Stimulated activated CD8-positive, alpha-beta memory T cell treated with anti-CD3 and anti-CD28 coated beads, Interleukin-2, amount 100 ng/mL, for 48 hours (primary cell): Measurements from ENCODE around the gene SBF2.

ENCODE experiments used
- DNase-seq, 2 donors: peaks; one replicate each; pipeline ENCODE4 v3.0.0-alpha.2; 2020; ENCODE audit warnings: low read depth in 2 of 2

Gene SBF2

DNA sequence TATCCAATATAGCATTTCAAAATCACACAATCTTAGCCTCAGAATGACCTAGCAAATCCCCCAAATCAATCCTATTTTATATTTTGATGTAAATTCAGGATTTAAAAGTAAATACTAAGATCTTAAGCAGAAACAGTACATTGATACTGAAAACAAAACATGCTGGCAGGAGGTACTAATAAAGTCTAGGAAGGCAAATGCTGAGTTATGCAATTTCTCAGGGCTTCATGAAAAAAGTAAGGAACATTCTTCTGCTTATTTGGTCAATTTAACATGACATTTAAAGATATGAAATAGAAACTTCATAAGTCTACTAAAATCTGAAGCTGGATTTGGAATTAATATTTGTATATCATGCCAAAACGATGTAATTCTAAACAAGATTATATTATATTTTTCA, 476.8 kb downstream of the SBF2 start:
- no peak for DNase-seq

DNA sequence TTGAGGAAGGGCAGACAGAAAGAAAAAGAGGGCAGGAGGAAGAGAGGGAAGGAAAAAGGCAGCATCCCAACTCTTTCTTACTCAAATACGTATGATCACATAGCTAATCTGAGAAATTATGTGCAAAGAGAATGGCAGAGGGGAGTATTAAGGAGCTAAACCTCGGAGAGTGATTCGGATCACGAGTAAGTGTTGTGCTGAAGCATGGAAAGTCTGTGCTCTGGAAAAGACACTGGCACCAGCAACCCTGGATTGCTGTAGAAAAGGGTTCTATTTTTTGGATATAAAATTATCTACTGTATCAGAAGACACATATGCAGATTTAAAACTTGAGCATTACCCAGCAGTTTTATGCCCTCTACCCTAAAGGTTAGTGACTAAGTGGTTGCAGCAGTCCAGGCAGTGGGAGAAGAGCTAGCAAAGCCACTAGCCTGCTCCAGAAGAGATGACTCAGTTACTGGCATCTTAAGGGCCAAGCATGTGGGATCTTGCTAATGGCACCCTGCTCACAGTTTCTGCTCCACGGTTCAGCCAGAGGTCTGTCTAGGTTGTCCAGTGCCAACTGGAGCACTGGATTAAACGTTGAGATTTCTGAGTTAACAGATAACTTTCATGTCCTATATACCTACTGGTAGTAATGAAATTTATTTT, 478.4 kb downstream of the SBF2 start:
- no peak for DNase-seq

DNA sequence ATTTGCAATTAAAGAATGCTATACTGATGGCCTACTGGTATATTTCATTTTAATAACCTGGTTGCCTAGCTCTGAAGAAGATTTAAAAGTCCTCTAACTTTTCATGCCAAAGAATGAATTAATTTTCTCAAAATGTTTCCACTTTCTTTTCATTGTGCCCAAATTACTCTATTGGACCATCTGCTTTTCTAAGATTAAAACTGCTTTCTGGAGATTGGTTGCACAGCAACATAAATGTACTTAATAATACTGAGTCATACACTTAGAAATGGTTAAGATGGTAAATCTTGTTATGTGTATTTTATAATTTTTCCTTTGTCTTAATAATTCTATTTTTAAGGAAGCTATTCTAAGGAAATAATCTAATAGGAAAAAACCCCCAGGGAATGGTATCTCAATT, 479.9 kb downstream of the SBF2 start:
- DNase-seq: no peak

DNA sequence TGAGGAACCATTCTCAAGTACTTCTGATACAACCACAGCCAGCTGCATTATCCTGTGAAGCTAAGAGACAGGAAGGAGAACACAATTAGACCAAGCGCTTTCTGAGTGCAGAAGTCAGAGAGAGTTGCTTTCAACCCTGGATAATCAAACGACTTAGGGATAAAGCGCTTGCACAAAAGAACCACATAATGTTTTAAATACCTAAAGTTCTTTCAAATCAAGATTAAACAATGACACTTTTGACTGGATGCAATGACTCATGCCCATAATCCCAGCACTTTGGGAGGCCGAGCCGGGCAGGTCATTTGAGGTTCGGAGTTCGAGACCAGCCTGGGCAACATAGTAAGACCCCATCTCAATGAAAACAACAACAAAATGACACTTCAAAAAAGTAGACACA, 485.1 kb downstream of the SBF2 start:
- DNase-seq: no peak

DNA sequence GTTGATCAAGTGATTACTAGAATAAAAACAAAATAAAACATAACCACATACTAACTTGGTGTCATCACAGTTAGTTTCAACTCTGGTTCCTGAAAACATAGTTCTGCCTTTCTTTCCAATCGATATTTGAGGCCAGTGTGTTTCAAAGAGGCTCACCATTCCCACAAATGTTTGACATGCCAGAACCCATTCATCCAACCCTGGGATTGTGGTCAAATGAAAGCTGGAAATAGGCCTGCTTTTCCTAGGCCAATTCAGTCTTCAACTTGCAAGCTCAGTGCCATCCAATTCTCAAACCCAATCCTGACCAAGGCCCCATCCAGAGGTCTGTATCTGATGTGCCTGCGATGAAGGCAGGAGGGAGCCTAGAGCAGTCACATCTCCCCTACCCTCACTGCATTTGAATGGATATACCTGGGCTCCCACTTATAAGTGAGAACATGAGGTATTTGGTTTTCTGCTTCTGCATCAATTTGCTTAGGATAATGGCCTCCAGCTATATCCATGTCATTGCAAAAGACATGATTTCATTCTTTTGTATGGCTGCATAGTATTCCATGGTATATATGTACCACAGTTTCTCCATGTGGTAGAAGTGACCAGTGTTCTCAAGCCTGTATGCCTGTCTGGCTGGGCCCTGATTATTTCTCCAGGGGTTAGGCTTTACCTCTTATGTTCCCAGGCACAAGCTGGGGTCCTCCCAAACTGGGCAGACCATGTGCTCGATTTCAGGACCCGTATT, 486.9 kb downstream of the SBF2 start:
- DNase-seq: no peak

DNA sequence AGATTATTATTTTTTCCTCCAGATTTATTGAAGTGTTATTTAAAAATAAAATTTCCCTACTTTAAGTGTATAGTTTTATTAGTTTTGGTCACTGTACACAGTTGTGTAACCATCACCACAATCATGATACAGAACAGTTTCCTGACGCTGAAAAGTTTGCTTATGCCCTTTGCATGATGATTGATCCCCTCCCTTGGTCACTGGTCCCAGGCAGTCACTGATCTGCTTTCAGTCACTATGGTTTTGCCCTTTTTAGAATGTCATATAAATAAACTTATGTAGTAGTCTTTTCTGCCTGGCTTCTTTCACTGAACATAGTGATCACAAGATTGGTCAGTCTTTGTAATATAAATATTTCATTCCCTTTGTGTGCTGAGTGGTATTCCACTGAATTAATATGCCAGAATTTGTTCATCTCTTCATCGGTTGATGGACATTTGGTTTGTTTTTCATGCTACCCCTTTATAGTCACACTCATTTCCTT, 489.6 kb downstream of the SBF2 start:
- DNase-seq: no peak

DNA sequence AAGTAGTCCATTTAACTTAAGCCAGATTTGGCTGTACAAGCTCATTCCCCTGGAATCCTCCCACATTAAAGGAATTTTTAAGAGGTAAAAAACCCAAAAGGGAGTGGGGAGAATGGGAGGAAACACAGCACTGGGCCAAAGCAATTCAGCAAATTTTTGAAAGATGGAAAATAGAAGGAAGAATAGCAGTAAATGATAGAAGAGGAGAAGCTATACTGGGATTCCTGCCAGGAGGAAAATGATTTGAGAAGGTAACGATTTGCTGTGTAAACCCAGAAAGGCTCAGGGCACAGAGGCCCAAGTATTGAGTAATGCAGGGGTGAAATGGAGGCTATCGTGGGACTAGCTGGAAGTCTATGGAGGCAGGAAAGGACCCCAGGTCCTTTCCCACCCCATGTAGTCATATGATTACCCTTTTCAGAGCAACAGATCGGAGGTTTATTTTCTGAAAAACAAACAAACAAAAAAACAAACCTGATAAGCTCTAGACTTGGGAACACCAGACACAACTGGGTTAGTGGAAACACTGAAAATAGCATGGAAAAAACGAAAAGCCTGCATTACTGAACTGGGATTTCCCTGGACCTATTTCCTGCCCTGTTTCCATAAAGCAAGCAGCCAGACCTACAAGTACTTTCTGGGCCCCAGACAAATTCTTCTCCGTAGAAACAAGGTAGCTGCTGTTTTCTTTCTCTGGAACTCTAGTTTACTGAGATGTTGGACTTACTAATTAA, 490.2 kb downstream of the SBF2 start:
- no peak for DNase-seq

DNA sequence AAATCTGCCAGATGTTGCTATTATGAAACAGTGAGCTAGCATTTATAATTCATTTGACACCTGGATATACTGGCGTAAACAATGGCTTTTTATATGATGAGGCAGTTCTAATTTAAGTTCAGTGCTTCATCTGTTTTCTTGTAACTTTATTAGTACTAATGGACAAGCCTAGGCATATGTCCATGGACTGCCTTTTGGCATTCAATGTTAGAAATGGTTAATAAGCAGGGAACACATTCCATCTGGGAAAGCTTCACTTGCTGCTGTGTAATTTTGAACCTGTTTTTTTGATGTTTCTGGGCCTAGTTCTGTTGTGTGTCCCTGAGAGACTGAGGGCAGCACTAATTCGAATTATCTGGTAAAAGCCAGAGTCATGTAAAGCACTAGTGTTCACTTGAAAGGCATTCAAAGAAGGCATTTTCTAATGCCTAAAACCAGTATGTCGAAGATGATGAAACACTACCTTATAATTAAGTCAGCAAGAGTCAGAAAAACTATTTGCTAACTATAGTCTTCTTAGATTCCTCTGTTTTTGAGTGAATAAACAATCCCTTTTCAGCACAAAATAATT, 491.6 kb downstream of the SBF2 start:
- DNase-seq: no peak

DNA sequence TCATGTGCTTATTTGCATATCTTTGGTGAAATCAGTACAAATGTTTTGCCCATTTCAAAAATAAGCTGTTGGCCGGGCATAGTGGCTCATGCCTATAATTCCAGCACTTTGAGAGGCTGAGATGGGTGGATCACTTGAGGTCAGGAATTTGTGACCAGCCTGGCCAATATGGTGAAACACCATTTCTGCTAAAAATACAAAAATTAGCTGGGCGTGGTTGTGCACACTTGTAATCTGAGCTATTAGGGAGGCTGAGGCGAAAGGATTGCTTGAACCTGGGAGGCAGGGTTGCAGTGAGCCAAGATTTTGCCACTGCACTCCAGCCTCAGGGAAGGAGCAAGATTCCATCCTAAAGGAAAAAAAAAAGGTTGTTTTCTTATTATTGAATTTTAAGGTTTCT, 494.1 kb downstream of the SBF2 start:
- DNase-seq: no peak

DNA sequence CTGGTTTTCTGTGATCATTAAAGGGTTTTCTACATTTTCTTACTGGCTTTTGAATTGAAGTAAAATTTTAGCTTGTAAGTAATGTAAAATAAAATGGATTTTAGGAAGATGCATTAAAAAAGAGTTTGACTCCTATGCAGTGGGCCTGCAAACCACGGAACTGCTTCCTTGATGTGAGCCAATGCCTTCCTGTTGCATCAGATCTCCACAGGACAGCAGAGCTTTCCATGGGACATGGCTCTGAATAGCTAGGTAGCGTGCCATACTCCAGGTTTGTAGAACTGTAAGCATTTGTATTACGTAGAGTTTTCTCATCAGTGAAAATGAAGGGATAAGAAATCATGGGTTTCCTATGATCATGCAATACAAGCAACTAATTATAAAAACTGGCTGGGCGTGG, 496.7 kb downstream of the SBF2 start:
- no peak for DNase-seq

DNA sequence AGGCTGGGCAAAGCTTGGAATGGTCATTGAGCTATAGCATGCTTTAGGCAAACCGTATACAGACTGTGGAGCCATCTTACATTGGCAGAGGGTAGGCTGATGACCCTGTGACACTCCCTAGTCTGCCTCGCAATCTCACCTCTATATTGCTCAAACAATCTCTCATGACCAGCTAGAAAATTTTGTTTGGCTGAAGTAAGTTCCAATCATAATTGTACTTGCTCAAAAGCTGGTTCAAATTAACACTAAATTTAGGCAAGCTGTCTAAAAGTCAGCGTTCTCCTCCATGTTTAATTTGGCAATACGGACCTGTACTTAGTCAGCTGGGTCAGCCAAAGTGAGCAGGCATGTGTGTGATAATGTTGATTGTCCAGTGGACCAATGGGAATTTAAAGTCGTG, 497.2 kb downstream of the SBF2 start:
- no peak for DNase-seq

DNA sequence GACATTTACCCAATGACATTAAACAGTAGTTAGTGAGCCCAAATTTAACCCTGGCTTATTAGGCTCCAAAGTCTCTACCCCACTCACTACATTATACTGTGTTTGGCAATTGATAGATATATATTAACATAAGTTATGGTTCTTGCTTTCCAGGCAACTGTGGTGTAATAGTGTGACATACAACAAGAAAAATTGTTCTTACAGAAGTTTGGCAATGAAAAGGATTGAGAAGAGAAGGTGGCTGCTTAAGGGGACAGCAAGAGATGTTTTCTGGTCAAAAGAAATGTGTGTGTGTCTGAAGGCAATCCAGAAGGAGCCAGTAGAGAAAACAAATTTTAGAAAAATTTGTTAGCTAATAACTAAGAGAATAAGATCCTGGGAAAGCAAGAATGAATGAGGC, 497.8 kb downstream of the SBF2 start:
- DNase-seq: no peak

DNA sequence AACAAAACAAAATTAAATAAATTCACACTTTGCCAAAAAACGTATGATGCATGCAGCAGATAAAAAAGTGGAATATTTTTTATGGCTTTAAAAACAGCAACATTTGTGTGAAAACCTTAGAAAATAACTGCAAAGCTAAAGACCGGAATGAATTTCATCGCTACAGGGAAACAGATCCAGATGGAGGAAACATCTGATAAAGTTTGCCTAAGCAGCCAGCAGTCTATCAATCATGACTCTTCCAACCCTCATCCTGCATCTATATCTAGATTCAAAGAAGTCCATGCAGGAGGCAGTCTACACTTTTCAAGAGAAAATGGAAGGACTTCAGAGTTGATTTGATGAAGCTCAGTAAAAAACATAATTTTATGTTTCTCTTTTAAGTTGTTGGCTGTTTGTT, 503.3 kb downstream of the SBF2 start:
- DNase-seq: no peak

DNA sequence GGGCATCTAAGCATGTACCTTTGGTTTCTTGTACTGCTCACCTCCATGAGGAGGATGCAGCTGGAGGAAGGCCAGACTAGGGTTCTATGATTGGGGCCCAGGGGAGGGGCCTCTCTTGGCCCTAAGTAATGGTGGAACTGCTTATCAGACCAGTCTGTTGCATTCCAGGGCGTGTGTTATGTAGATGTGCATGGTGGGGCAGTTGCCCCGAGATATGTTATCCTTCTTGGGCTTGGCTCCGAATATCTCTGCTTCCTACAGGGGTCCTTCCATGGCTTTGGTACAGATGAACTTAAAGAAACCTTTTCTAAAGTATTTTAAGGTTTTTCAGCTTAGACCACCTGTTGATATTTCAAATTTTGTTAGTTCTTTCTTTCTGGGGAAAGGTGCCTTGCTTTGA, 504.1 kb downstream of the SBF2 start:
- no peak for DNase-seq

DNA sequence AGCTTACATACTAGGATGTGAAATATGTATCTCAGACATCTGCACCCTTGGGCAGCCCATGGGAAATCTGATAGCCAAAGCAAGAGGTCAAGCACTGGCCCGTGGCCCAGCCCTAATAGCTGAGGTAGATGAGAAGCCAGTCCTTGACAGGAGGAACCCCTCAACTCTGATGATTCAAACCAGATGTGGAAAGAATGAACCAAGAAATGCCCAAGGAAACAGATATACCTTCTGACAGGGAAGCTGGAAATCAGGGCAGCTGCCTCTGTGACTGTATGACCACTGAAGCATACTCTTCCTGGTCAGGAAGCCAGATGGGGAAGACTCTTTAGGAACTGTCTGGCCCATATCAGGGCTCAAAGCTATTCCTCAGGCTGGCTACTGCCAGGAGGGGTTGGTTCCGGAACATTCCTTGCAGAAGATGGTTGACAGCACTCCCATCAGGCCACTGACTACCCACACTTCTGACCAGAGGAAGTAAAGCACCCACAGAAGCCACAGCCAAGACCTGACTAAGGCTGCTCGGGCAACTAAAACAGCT, 506.0 kb downstream of the SBF2 start:
- DNase-seq: no peak

DNA sequence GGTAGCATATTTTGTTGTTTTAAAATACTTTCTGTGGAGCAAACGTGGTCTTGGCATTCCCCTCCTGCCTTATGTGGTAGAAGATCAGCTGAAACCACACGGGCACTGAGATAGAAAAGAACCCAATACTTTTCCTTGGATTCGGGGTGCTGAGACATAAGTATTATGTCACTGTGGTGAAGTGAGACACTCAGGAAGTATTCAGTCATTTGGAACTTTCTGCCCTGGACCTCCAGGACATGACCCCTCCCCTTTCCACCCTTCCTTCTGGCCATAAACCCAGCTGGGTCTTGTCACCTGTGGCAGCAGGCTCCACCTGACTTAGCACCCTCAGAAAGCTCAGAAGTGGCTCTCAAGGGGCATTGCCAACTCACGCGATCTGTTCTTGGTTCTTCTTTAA, 506.8 kb downstream of the SBF2 start:
- no peak for DNase-seq

DNA sequence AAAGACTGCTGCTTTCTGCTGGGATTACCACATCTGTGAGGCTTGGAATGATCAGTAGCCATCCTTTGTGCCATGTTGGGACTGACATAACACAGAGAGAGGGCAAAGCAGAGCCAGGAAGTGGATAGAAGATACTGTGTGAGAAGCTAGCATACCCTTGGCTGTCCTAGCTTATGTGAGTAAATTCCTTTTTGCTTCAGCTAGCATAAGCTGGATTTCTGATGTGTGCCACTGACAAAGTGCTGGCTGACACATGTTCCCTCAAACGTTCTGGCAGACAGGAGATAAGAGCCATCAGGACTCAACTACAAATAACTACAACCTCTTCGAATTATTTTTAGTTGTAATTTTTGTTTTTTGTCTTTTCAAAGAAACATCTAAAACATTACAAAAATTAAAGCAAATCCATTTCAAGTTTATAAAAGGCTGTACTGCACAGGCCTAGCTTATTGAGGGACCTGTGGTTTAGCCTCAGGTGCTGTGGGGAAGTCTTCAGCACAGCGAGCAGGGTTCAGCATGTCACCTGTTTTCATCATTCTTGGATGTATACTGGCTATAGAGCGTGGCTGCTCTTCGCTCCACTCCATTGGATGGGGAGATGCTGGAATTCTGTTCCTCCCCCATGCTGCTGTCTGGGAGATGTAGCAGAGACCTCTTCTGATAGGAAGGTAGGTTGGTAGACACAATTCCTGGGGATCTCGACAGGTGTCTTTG, 509.3 kb downstream of the SBF2 start:
- DNase-seq: no peak

DNA sequence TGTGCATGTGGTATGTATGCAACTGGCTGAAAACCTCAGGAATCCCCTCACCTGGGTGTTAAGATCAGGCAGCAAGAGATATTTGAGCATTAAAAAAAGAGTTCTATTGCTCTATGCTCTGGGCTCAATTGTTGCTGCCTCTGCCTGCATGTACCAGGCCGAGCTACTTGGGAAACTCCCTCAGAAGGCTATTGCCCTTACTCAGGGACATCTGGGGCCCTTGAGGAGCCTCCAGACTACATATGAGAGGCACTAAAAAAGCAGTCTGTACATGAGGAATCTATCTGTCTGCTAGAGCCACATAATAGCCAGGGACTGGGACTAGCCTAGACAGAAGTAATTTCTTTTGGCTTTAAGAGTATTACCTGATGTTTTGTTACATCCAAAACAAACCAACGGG, 510.0 kb downstream of the SBF2 start:
- DNase-seq: no peak

DNA sequence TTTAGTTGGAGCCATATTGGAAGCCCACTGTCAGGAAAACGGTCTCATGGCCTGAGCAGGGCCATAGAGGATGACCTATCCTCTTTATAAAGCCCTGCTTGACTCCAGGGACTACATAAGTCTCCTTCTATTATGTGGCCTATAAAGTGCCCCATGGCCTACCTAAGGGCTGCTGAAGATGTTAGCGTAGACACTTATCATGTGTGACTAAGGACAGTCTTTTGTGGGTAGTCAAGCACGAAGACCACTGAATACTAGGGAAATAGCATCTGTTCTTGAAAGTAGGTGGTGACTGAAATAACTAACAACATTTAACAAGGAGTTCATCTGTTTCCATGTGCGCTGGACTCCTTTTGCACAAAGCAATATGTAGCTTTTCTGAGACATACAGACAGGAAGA, 513.1 kb downstream of the SBF2 start:
- no peak for DNase-seq

DNA sequence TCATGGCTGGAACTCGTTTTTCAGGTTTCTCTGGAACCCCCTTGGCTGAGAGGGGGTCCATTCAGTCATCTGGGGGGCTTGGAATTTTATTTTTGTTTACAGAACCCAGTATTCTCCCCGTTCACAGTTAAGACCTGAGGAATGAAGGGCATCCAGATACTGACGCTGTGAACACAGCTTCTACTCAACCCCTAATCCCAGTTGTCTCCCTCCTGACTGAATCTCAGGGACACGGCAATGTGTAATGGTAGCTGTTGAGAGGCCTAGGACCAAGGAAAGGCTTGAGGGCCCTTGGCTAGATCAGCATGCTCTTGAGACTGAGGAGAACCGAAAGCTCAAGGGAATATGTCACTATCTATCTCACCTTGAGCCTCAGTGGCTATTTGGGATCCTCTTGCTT, 516.5 kb downstream of the SBF2 start:
- DNase-seq: no peak

DNA sequence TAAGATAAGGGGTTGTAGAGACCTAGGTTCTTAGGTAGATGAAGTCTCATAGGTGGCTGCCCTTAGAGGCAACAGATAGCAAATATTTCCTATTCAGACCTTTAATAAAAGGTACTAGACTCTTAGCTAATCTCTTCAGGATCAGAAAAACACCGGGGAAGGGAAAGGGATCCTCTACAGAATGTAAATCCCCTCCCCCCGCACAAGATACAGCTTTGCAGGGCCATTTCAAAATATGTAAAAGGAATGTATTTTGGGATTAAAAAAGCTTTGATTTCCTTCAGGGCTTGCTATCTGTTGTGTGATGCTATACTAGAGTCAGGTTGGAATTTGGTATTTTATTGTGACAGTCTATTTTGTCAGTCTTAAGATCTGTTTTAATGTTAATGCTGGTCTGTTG, 517.0 kb downstream of the SBF2 start:
- no peak for DNase-seq

DNA sequence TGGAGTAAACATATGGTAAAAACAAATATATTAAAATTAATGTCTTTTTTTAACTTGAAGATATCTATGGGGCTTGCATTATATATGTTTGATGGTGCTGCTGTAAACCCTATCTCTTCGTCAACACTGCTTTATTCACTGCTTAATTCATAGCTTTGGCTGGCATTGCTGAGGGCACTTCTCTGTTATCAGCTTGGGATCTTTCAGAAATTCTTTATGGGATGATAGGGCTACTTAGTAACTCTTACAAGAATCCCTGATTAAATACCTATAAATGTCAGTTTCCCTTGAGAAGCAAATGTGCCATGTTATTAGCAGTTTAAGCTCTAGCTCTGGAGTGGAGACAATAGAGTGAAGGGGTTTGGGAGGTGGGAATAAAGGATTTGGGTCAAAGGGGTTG, 517.8 kb downstream of the SBF2 start:
- no peak for DNase-seq
